Neural progenitor cell (in vitro differentiated cells): Measurements from ENCODE around the gene TRIM38. TPM values are rescaled to one million over a fixed set of nuclear protein-coding genes. Genes with fewer than 3 reads are reported as not detected.

Source experiments
- DNase-seq: peaks from one replicate; pipeline ENCODE4 v3.0.0-alpha.2; 2016; ENCODE audit warnings: low spot score
- H2AFZ ChIP-seq: fragments of 200-600 bp; sonication (generic); replicated peaks from 2 replicates; pipeline ENCODE4 v1.6.1; 2016; ENCODE audit warnings: antibody characterized with exemption
- H3F3A ChIP-seq: fragments of 200-600 bp; sonication (generic); 2 replicates; pipeline ENCODE4 v1.6.1; 2016; ENCODE audit warnings: antibody characterized with exemption, low read depth
- H3K27ac ChIP-seq: fragments of 200-600 bp; sonication (generic); 2 replicates; pipeline ENCODE4 v1.5.1; 2016; ENCODE audit warnings: mild to moderate bottlenecking
- H3K27me3 ChIP-seq: fragments of 200-600 bp; sonication (generic); 2 replicates; pipeline ENCODE4 v1.6.1; 2016; ENCODE audit warnings: mild to moderate bottlenecking, moderate library complexity
- H3K36me3 ChIP-seq: fragments of 200-600 bp; sonication (generic); 2 replicates; pipeline ENCODE4 v1.5.1; 2016
- H3K4me1 ChIP-seq: fragments of 200-600 bp; sonication (generic); 2 replicates; pipeline ENCODE4 v1.6.1; 2016; ENCODE audit warnings: mixed run types
- H3K4me2 ChIP-seq: fragments of 200-600 bp; sonication (generic); 2 replicates; pipeline ENCODE4 v1.6.1; 2016
- H3K4me3 ChIP-seq: fragments of 200-600 bp; sonication (generic); 2 replicates; pipeline ENCODE4 v1.5.1; 2016
- H3K79me2 ChIP-seq: fragments of 200-600 bp; sonication (generic); 2 replicates; pipeline ENCODE4 v1.6.1; 2016; ENCODE audit warnings: low read depth
- H3K9ac ChIP-seq: fragments of 200-600 bp; sonication (generic); 2 replicates; pipeline ENCODE4 v1.6.1; 2016
- H3K9me3 ChIP-seq: fragments of 200-600 bp; sonication (generic); 2 replicates; pipeline ENCODE4 v1.5.1; 2016; ENCODE audit warnings: low read depth
- H4K20me1 ChIP-seq: fragments of 200-600 bp; sonication (generic); 2 replicates; pipeline ENCODE4 v1.6.1; 2016; ENCODE audit warnings: low read depth
- H3K27ac Mint-ChIP-seq: 3 replicates; pipeline ENCODE4 v1.8.0; 2021; ENCODE audit warnings: mixed read lengths
- H3K27me3 Mint-ChIP-seq: 2 replicates; pipeline ENCODE4 v1.8.0; 2022; ENCODE audit warnings: low read depth, mild to moderate bottlenecking, inconsistent platforms, moderate library complexity, mixed read lengths; ENCODE audit not compliant: insufficient read depth
- H3K36me3 Mint-ChIP-seq: 3 replicates; pipeline ENCODE4 v1.8.0; 2021; ENCODE audit warnings: mixed read lengths
- H3K4me1 Mint-ChIP-seq: 3 replicates; pipeline ENCODE4 v1.8.0; 2021; ENCODE audit warnings: mixed read lengths
- H3K4me3 Mint-ChIP-seq: 3 replicates; pipeline ENCODE4 v1.8.0; 2021; ENCODE audit warnings: mild to moderate bottlenecking, moderate library complexity, mixed read lengths
- H3K9me3 Mint-ChIP-seq: 3 replicates; pipeline ENCODE4 v1.8.0; 2020; ENCODE audit warnings: mixed read lengths
- CTCF ChIP-seq: fragments of 200-600 bp; sonication (generic); IDR thresholded peaks from 2 replicates; pipeline ENCODE4 v1.5.1; 2017; ENCODE audit warnings: antibody characterized with exemption, mild to moderate bottlenecking
- EZH2 ChIP-seq: fragments of 200-600 bp; sonication (generic); IDR thresholded peaks from 2 replicates; pipeline ENCODE4 v1.6.1; 2017; ENCODE audit warnings: antibody characterized with exemption, mild to moderate bottlenecking, moderate library complexity
- EZH2phosphoT487 ChIP-seq: fragments of 200-600 bp; sonication (generic); IDR thresholded peaks from 2 replicates; pipeline ENCODE4 v1.6.1; 2017; ENCODE audit warnings: antibody characterized with exemption
- total RNA-seq: library from RNA; depleted of rRNA; stranded (reverse); fragments of >200 nt; gene quantifications from 2 replicates; pipeline ENCODE4 v1.2.3, GENCODE V29; 2015; ENCODE audit warnings: low replicate concordance

TRIM38 gene
- total RNA-seq, 1 donor from 2014 or later, result 0.30 TPM

- H3K27ac Mint-ChIP-seq, result peak overlapping the region; percentile 39
- peaks cover 7% of the 10 kb centered on the region for H4K20me1 ChIP-seq
- H3F3A ChIP-seq, result peaks cover 94% of the 10 kb centered on the region
- H3K4me3 ChIP-seq, result peak overlapping the region; percentile 68
- H3K4me1 ChIP-seq, result peaks cover 52% of the 10 kb centered on the region
- no peak for DNase-seq
- no peak for TF ChIP-seq CTCF
- TF ChIP-seq EZH2, result no peak
- TF ChIP-seq EZH2phosphoT487, result no peak
- no peaks in the 10 kb centered on the region for H3K9me3 Mint-ChIP-seq
- no peaks in the 10 kb centered on the region for H3K27me3 ChIP-seq
- H3K27me3 Mint-ChIP-seq, result peaks cover 10% of the 10 kb centered on the region
- peaks cover 2% of the 10 kb centered on the region for H3K36me3 Mint-ChIP-seq
- peak overlapping the region; percentile 91 for H3K4me2 ChIP-seq
- H3K9me3 ChIP-seq, result no peaks in the 10 kb centered on the region
- H3K4me3 Mint-ChIP-seq, result peak overlapping the region; percentile 76
- peaks cover 65% of the 10 kb centered on the region for H3K4me1 Mint-ChIP-seq
- H3K36me3 ChIP-seq, result no peaks in the 10 kb centered on the region
- H3K27ac ChIP-seq, result peak overlapping the region; percentile 92
- no peak overlapping the region for H3K9ac ChIP-seq
- peaks cover 5% of the 10 kb centered on the region for H3K79me2 ChIP-seq
- H2AFZ ChIP-seq, result no peak overlapping the region
These were observed 67.5 kb downstream of the TRIM38 start for GRCh38 chr6:26029857-26030653.

GRCh38 chr6:26030716-26031115 lies 68.1 kb downstream of the TRIM38 start:
- peaks cover 11% of the 10 kb centered on the region for H3K27me3 Mint-ChIP-seq
- peaks cover 90% of the 10 kb centered on the region for H3F3A ChIP-seq
- peaks cover 48% of the 10 kb centered on the region for H3K4me1 ChIP-seq
- H2AFZ ChIP-seq, result no peak overlapping the region
- H3K36me3 ChIP-seq, result no peaks in the 10 kb centered on the region
- peaks cover 7% of the 10 kb centered on the region for H4K20me1 ChIP-seq
- H3K79me2 ChIP-seq, result peaks cover 5% of the 10 kb centered on the region
- peak overlapping the region; percentile 76 for H3K4me3 Mint-ChIP-seq
- peaks cover 2% of the 10 kb centered on the region for H3K36me3 Mint-ChIP-seq
- H3K27ac Mint-ChIP-seq, result no peak overlapping the region
- TF ChIP-seq EZH2, result no peak
- no peaks in the 10 kb centered on the region for H3K9me3 Mint-ChIP-seq
- H3K4me2 ChIP-seq, result peak overlapping the region; percentile 91
- peak overlapping the region; percentile 68 for H3K4me3 ChIP-seq
- H3K27ac ChIP-seq, result peak overlapping the region; percentile 92
- H3K9me3 ChIP-seq, result no peaks in the 10 kb centered on the region
- H3K4me1 Mint-ChIP-seq, result peaks cover 64% of the 10 kb centered on the region
- DNase-seq, result no peak
- H3K27me3 ChIP-seq, result no peaks in the 10 kb centered on the region
- H3K9ac ChIP-seq, result no peak overlapping the region

- Histone ChIP-seq H3K4me1 (peaks cover 44% of the 10 kb centered on the region), H3K4me3 (peak overlapping the region; percentile 68), H2AFZ (no peak overlapping the region), H3K27ac (peak overlapping the region; percentile 92), H4K20me1 (peaks cover 7% of the 10 kb centered on the region), H3K27me3 (no peaks in the 10 kb centered on the region), H3K9me3 (no peaks in the 10 kb centered on the region), H3K36me3 (no peaks in the 10 kb centered on the region), H3K9ac (peak overlapping the region; percentile 61), H3K79me2 (peaks cover 5% of the 10 kb centered on the region), H3K4me2 (peak overlapping the region; percentile 91), H3F3A (peaks cover 86% of the 10 kb centered on the region)
- Mint-ChIP-seq H3K4me1 (peaks cover 63% of the 10 kb centered on the region), H3K27ac (peak overlapping the region; percentile 51), H3K9me3 (no peaks in the 10 kb centered on the region), H3K36me3 (peaks cover 2% of the 10 kb centered on the region), H3K27me3 (peaks cover 11% of the 10 kb centered on the region), H3K4me3 (peak overlapping the region; percentile 95)
- DNase-seq, result no peak
- TF ChIP-seq EZH2phosphoT487 (no peak), EZH2 (no peak), CTCF (no peak)
These were observed 68.6 kb downstream of the TRIM38 start for GRCh38 chr6:26031151-26031594.
